HEK293 (cell line): ENCODE data around the gene NCKAP5.

ENCODE experiments used
- BCL11B ChIP-seq: fragments of 450-650 bp; formaldehyde crosslinking; IDR thresholded peaks from 2 replicates; pipeline ENCODE4 v1.5.1; 2016; ENCODE audit warnings: low read depth, missing biosample characterization, missing genetic modification characterization
- ELK4 ChIP-seq: IDR thresholded peaks from 2 replicates; pipeline ENCODE4 v1.6.1; 2011; ENCODE audit warnings: mild to moderate bottlenecking, low read depth, low read length, borderline replicate concordance
- FEZF1 ChIP-seq: fragments of 450-650 bp; formaldehyde crosslinking; IDR thresholded peaks from 2 replicates; pipeline ENCODE4 v1.5.1; 2016; ENCODE audit warnings: missing biosample characterization, missing genetic modification characterization
- GLIS2 ChIP-seq: fragments of 450-650 bp; formaldehyde crosslinking; IDR thresholded peaks from 2 replicates; pipeline ENCODE4 v1.5.1; 2016; ENCODE audit warnings: missing biosample characterization, missing genetic modification characterization
- HOXC10 ChIP-seq: sonication (generic); formaldehyde crosslinking; IDR thresholded peaks from 2 replicates; pipeline ENCODE4 v1.8.1; 2023; ENCODE audit warnings: mild to moderate bottlenecking, missing genetic modification reagents
- KLF1 ChIP-seq: fragments of 450-650 bp; formaldehyde crosslinking; IDR thresholded peaks from 2 replicates; pipeline ENCODE4 v1.5.1; 2016; ENCODE audit warnings: missing biosample characterization, missing genetic modification characterization
- KLF7 ChIP-seq: fragments of 450-650 bp; formaldehyde crosslinking; IDR thresholded peaks from 2 replicates; pipeline ENCODE4 v1.5.1; 2016; ENCODE audit warnings: missing biosample characterization, missing genetic modification characterization, borderline replicate concordance
- MZF1 ChIP-seq: fragments of 450-650 bp; formaldehyde crosslinking; IDR thresholded peaks from 2 replicates; pipeline ENCODE4 v1.5.1; 2017; ENCODE audit warnings: missing biosample characterization, missing genetic modification characterization, borderline replicate concordance
- PRDM4 ChIP-seq: fragments of 450-650 bp; formaldehyde crosslinking; IDR thresholded peaks from 2 replicates; pipeline ENCODE4 v1.5.1; 2017; ENCODE audit warnings: missing biosample characterization, missing genetic modification characterization
- ZBTB26 ChIP-seq: fragments of 450-650 bp; formaldehyde crosslinking; optimal IDR thresholded peaks from 2 replicates; pipeline ENCODE3; 2016; ENCODE audit warnings: missing biosample characterization, mild to moderate bottlenecking, missing genetic modification characterization
- ZBTB7A ChIP-seq: fragments of 450-650 bp; formaldehyde crosslinking; IDR thresholded peaks from 2 replicates; pipeline ENCODE4 v1.5.1; 2016; ENCODE audit warnings: low read depth, missing biosample characterization, missing genetic modification characterization
- ZNF10 ChIP-seq: fragments of 450-650 bp; formaldehyde crosslinking; IDR thresholded peaks from 2 replicates; pipeline ENCODE4 v1.5.1; 2017; ENCODE audit warnings: missing biosample characterization, missing genetic modification characterization
- ZNF140 ChIP-seq: fragments of 450-650 bp; formaldehyde crosslinking; IDR thresholded peaks from 2 replicates; pipeline ENCODE4 v1.5.1; 2016; ENCODE audit warnings: missing biosample characterization, missing genetic modification characterization
- ZNF157 ChIP-seq: fragments of 450-650 bp; formaldehyde crosslinking; IDR thresholded peaks from 2 replicates; pipeline ENCODE4 v1.5.1; 2016; ENCODE audit warnings: missing biosample characterization, missing genetic modification characterization
- ZNF175 ChIP-seq: fragments of 450-650 bp; formaldehyde crosslinking; IDR thresholded peaks from 2 replicates; pipeline ENCODE4 v1.5.1; 2016; ENCODE audit warnings: missing biosample characterization, missing genetic modification characterization
- ZNF24 ChIP-seq: fragments of 450-650 bp; formaldehyde crosslinking; IDR thresholded peaks from 2 replicates; pipeline ENCODE4 v1.5.1; 2016; ENCODE audit warnings: missing biosample characterization, missing genetic modification characterization
- ZNF311 ChIP-seq: fragments of 450-650 bp; formaldehyde crosslinking; IDR thresholded peaks from 2 replicates; pipeline ENCODE4 v1.5.1; 2017; ENCODE audit warnings: missing biosample characterization, missing genetic modification characterization, borderline replicate concordance
- ZNF335 ChIP-seq: fragments of 450-650 bp; formaldehyde crosslinking; conservative IDR thresholded peaks from 2 replicates; pipeline ENCODE4 v1.5.1; 2016; ENCODE audit warnings: missing biosample characterization, missing genetic modification characterization
- ZNF394 ChIP-seq: fragments of 450-650 bp; formaldehyde crosslinking; IDR thresholded peaks from 2 replicates; pipeline ENCODE4 v1.5.1; 2016; ENCODE audit warnings: missing biosample characterization, missing genetic modification characterization, mild to moderate bottlenecking, moderate library complexity, borderline replicate concordance
- ZNF398 ChIP-seq: fragments of 450-650 bp; formaldehyde crosslinking; IDR thresholded peaks from 2 replicates; pipeline ENCODE4 v1.5.1; 2017; ENCODE audit warnings: missing biosample characterization, missing genetic modification characterization
- ZNF510 ChIP-seq: fragments of 450-650 bp; formaldehyde crosslinking; IDR thresholded peaks from 2 replicates; pipeline ENCODE4 v1.5.1; 2018; ENCODE audit warnings: mild to moderate bottlenecking, missing genetic modification characterization, missing biosample characterization; ENCODE audit not compliant: insufficient replicate concordance
- ZNF530 ChIP-seq: fragments of 450-650 bp; formaldehyde crosslinking; IDR thresholded peaks from 2 replicates; pipeline ENCODE4 v1.5.1; 2016; ENCODE audit warnings: low read depth, missing biosample characterization, missing genetic modification characterization
- ZNF658 ChIP-seq: fragments of 450-650 bp; formaldehyde crosslinking; IDR thresholded peaks from 2 replicates; pipeline ENCODE4; 2016; ENCODE audit warnings: missing biosample characterization, missing genetic modification characterization
- ZNF664 ChIP-seq: fragments of 450-650 bp; formaldehyde crosslinking; IDR thresholded peaks from 2 replicates; pipeline ENCODE4 v1.5.1; 2016; ENCODE audit warnings: missing biosample characterization, missing genetic modification characterization
- ZNF701 ChIP-seq: fragments of 450-650 bp; formaldehyde crosslinking; IDR thresholded peaks from 2 replicates; pipeline ENCODE4 v1.5.1; 2016; ENCODE audit warnings: missing biosample characterization, missing genetic modification characterization
- ZNF76 ChIP-seq: fragments of 450-650 bp; formaldehyde crosslinking; IDR thresholded peaks from 2 replicates; pipeline ENCODE4; 2016; ENCODE audit warnings: low read depth, missing biosample characterization, missing genetic modification characterization, borderline replicate concordance
- ZNF768 ChIP-seq: fragments of 450-650 bp; formaldehyde crosslinking; IDR thresholded peaks from 2 replicates; pipeline ENCODE4 v1.5.1; 2018; ENCODE audit warnings: missing biosample characterization, mild to moderate bottlenecking, missing genetic modification characterization
- ZNF792 ChIP-seq: fragments of 450-650 bp; formaldehyde crosslinking; IDR thresholded peaks from 2 replicates; pipeline ENCODE4 v1.5.1; 2016; ENCODE audit warnings: missing biosample characterization, missing genetic modification characterization
- ZSCAN30 ChIP-seq: fragments of 450-650 bp; IDR thresholded peaks from 2 replicates; pipeline ENCODE4 v1.5.1; 2018; ENCODE audit warnings: missing biosample characterization, mild to moderate bottlenecking, missing genetic modification characterization, moderate library complexity
- TF ChIP-seq, protein P1 (sequence below): fragments of 450-650 bp; formaldehyde crosslinking; IDR thresholded peaks from 2 replicates; pipeline ENCODE4 v1.5.1; 2017; ENCODE audit warnings: missing biosample characterization, missing genetic modification characterization
- TF ChIP-seq, protein P2 (sequence below): fragments of 450-650 bp; formaldehyde crosslinking; IDR thresholded peaks from 2 replicates; pipeline ENCODE4 v1.5.1; 2016; ENCODE audit warnings: missing biosample characterization, missing genetic modification characterization

Gene NCKAP5

DNA sequence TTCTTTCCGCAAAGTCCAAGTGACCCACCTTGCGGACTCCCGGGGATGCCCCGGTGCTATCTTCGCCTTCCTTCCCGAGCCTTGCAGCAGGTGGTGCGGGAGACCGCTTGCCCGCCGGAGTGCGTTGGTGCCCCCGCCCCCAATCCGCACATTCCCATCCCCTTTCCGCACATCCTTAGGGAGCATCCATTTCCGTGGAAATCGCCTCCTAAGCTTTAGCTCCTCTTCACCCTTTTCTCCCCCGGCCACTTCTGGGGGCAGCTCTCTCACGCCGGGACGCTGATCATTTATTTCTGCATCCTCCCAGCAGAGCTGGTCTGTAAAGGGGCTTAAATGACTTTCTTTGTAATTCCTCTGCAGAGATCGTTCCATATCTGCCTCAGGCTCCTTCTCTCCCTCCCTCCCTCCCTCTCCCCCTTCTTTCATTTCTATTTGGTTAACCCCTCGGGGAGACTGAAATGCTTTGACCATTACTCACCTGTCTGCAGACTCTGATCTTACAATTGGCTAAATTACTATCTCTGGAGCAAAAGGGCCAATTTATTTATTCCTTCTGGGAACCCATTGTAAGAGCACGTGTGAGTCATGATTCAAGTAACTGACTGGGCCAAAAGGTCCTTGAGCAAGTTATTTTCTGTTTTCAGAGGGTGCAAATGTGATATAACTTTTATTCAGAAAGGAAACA lies 897.0 kb downstream of the NCKAP5 start (continued):
- TF ChIP-seq ZNF398 (tag by site-specific recombination) (peak; percentile 56), ZNF664 (tag by site-specific recombination) (no peak), FEZF1 (tag by site-specific recombination) (peak; percentile 62), ZNF335 (tag by site-specific recombination) (peak; percentile 77), ZNF701 (tag by site-specific recombination) (no peak), HOXC10 (CRISPR knock-in tag) (no peak), GLIS2 (tag by site-specific recombination) (no peak), ZNF394 (tag by site-specific recombination) (no peak), ZSCAN30 (tag by site-specific recombination) (no peak), ZNF792 (tag by site-specific recombination) (0 out of 2 replicates have a peak, but pooled peaks have one; percentile 4), ZNF157 (no peak), ZNF510 (tag by site-specific recombination) (no peak), MZF1 (tag by site-specific recombination) (peak; percentile 15; the same call in 1 of the 2 replicates), ZNF10 (tag by site-specific recombination) (no peak), ELK4 (no peak), ZNF530 (tag by site-specific recombination) (no peak), PRDM4 (no peak), ZNF76 (no peak), ZNF24 (tag by site-specific recombination) (no peak), KLF1 (tag by site-specific recombination) (no peak), ZNF768 (tag by site-specific recombination) (no peak), ZNF175 (tag by site-specific recombination) (no peak), ZNF140 (tag by site-specific recombination) (no peak), KLF7 (tag by site-specific recombination) (no peak), BCL11B (tag by site-specific recombination) (no peak), ZBTB7A (no peak), ZNF658 (tag by site-specific recombination) (no peak), ZBTB26 (no peak), ZNF311 (no peak)
- TF ChIP-seq, protein P1, sequence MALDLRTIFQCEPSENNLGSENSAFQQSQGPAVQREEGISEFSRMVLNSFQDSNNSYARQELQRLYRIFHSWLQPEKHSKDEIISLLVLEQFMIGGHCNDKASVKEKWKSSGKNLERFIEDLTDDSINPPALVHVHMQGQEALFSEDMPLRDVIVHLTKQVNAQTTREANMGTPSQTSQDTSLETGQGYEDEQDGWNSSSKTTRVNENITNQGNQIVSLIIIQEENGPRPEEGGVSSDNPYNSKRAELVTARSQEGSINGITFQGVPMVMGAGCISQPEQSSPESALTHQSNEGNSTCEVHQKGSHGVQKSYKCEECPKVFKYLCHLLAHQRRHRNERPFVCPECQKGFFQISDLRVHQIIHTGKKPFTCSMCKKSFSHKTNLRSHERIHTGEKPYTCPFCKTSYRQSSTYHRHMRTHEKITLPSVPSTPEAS (tag by site-specific recombination): no peak
- TF ChIP-seq, protein P2, sequence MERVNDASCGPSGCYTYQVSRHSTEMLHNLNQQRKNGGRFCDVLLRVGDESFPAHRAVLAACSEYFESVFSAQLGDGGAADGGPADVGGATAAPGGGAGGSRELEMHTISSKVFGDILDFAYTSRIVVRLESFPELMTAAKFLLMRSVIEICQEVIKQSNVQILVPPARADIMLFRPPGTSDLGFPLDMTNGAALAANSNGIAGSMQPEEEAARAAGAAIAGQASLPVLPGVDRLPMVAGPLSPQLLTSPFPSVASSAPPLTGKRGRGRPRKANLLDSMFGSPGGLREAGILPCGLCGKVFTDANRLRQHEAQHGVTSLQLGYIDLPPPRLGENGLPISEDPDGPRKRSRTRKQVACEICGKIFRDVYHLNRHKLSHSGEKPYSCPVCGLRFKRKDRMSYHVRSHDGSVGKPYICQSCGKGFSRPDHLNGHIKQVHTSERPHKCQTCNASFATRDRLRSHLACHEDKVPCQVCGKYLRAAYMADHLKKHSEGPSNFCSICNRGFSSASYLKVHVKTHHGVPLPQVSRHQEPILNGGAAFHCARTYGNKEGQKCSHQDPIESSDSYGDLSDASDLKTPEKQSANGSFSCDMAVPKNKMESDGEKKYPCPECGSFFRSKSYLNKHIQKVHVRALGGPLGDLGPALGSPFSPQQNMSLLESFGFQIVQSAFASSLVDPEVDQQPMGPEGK (tag by site-specific recombination): peak; percentile 37; the same call in 1 of the 2 replicates
